ENCODE measurements around the gene SYPL2. TPM values are rescaled to one million over a fixed set of nuclear protein-coding genes. Genes with fewer than 3 reads are reported as not detected.

The SYPL2 gene
- total RNA-seq, 1 experiment from 2014 or later = not detected

DNA sequence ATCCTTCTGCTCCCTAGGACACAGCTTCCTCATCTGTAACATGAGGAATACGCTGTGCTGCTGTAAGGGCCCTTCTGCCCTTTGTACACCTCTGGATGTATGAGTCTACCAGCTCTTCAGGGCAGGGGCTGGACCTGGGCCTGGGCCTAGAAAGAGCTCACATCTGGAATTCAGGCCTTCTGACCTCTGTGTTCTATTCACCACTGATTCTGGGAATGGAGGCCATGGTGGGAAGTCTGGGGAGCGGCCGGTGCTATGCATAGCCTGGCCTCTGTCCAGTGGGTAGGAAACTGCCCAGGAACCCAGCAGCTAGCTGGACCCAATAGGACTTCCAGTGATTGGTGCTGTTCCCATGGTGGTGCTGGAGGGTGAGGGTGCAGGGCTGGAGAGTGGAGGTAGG, 62.4 kb downstream of the SYPL2 start:
- Histone ChIP-seq H3K4me2 (ENCODE audit: low read length) (no peak overlapping the region), H3K27me3 (ENCODE audit: low read length) (0 out of 2 replicates have a peak, but pooled peaks cover 8% of the 10 kb centered on the region), H3K4me3 (ENCODE audit: low read length) (no peak overlapping the region), H3K9me3 (ENCODE audit: low read length) (no peaks in the 10 kb centered on the region), H4K20me1 (ENCODE audit: low read length) (no peaks in the 10 kb centered on the region), H3K27ac (ENCODE audit: low read length) (no peak overlapping the region), H3K4me1 (ENCODE audit: insufficient read depth, low read length) (no peaks in the 10 kb centered on the region), H3K9ac (ENCODE audit: low read length) (no peak overlapping the region), H3K79me2 (ENCODE audit: low read length) (no peaks in the 10 kb centered on the region), H3F3A (ENCODE audit: low read length, unreplicated experiment) (no peaks in the 10 kb centered on the region), H3K36me3 (ENCODE audit: low read depth, low read length) (no peaks in the 10 kb centered on the region), H2AFZ (ENCODE audit: low read length) (no peak overlapping the region), H3K9me2 (replicated peaks; ENCODE audit: low read length) (no peaks in the 10 kb centered on the region)
- TF ChIP-seq, protein P1, sequence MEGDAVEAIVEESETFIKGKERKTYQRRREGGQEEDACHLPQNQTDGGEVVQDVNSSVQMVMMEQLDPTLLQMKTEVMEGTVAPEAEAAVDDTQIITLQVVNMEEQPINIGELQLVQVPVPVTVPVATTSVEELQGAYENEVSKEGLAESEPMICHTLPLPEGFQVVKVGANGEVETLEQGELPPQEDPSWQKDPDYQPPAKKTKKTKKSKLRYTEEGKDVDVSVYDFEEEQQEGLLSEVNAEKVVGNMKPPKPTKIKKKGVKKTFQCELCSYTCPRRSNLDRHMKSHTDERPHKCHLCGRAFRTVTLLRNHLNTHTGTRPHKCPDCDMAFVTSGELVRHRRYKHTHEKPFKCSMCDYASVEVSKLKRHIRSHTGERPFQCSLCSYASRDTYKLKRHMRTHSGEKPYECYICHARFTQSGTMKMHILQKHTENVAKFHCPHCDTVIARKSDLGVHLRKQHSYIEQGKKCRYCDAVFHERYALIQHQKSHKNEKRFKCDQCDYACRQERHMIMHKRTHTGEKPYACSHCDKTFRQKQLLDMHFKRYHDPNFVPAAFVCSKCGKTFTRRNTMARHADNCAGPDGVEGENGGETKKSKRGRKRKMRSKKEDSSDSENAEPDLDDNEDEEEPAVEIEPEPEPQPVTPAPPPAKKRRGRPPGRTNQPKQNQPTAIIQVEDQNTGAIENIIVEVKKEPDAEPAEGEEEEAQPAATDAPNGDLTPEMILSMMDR (conservative IDR thresholded peaks at IDR 0.05; ENCODE audit: low read depth, low read length) = no peak
- TF ChIP-seq EZH2phosphoT487 (IDR thresholded peaks at IDR 0.05; ENCODE audit: borderline replicate concordance, low read length) (no peak), EZH2 (IDR thresholded peaks at IDR 0.05; ENCODE audit: low read length, unreplicated experiment) (no peak)
- POLR2A ChIA-PET (ENCODE audit: unreplicated experiment) = no interaction called here
- CTCF ChIA-PET = interaction anchor here (1.1 kb wide), 1 partner anchor 38 kb away, joined by 3 read pairs; no protein-coding TSS in a partner anchor
- no peak for DNase-seq
- no TSS peak for BruUV-seq (replicated peaks)
- no peak for ATAC-seq
- intact Hi-C loops (cut with micrococcal nuclease) = no loop called here

DNA sequence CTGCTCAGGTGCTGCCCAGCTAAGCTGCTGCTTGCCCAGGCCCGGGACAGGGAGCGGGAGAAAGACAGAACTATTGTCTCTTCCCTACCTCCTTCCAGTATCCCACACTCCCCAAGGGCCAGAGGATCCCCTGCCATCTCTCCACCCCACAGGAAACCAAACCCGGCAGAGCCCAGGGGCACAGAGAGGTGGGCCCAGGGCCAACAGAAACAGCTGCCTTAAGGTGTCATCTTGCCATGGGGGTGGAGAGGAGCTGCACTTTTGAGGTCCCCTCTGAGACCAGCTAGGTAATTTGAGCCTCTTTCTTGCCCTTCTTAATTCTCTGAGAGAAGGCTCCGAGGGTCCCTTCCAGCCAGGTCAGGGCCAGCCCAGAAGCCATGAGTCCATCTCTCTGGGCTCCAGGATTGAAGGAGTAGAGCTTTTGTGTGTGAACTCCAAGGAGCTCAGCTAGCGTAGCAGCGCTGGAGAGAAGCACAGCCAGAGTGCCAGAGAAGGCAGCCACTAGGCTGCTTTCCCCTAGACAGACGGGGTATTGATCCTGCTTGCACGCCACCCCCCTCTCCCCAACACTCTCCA, 63.6 kb downstream of the SYPL2 start:
- Histone ChIP-seq H3K9me3 (ENCODE audit: low read length) (no peaks in the 10 kb centered on the region), H3K27me3 (ENCODE audit: low read length) (0 out of 2 replicates have a peak, but pooled peaks cover 8% of the 10 kb centered on the region), H3K4me3 (ENCODE audit: low read length) (no peak overlapping the region), H3K4me1 (ENCODE audit: insufficient read depth, low read length) (no peaks in the 10 kb centered on the region), H3K4me2 (ENCODE audit: low read length) (no peak overlapping the region), H3F3A (ENCODE audit: low read length, unreplicated experiment) (no peaks in the 10 kb centered on the region), H4K20me1 (ENCODE audit: low read length) (no peaks in the 10 kb centered on the region), H3K9me2 (replicated peaks; ENCODE audit: low read length) (no peaks in the 10 kb centered on the region), H2AFZ (ENCODE audit: low read length) (no peak overlapping the region), H3K36me3 (ENCODE audit: low read depth, low read length) (no peaks in the 10 kb centered on the region), H3K9ac (ENCODE audit: low read length) (no peak overlapping the region), H3K79me2 (ENCODE audit: low read length) (no peaks in the 10 kb centered on the region), H3K27ac (ENCODE audit: low read length) (no peak overlapping the region)
- ATAC-seq (no peak), DNase-seq (no peak)
- BruUV-seq (replicated peaks) = no TSS peak
- ChIA-PET POLR2A (ENCODE audit: unreplicated experiment) (no interaction called here), CTCF (interaction anchor here (1.1 kb wide), 1 partner anchor 46 kb away, joined by 6 read pairs; the partner anchor contains the start of gene ATXN7L2)
- intact Hi-C loops (cut with micrococcal nuclease) = no loop called here
- TF ChIP-seq EZH2phosphoT487 (IDR thresholded peaks at IDR 0.05; ENCODE audit: borderline replicate concordance, low read length) (no peak), EZH2 (IDR thresholded peaks at IDR 0.05; ENCODE audit: low read length, unreplicated experiment) (no peak)
- TF ChIP-seq, protein P1 (conservative IDR thresholded peaks at IDR 0.05; ENCODE audit: low read depth, low read length) = no peak

- H3K4me2 ChIP-seq (ENCODE audit: low read length) = no peak overlapping the region
- no peak overlapping the region for H3K4me3 ChIP-seq (ENCODE audit: low read length)
- CTCF ChIA-PET = interaction anchor here (1.1 kb wide), 1 partner anchor 47 kb away, joined by 6 read pairs; the partner anchor contains the start of gene ATXN7L2
- H3K36me3 ChIP-seq (ENCODE audit: low read depth, low read length) = no peaks in the 10 kb centered on the region
- TF ChIP-seq EZH2 (IDR thresholded peaks at IDR 0.05; ENCODE audit: low read length, unreplicated experiment) (no peak), EZH2phosphoT487 (IDR thresholded peaks at IDR 0.05; ENCODE audit: borderline replicate concordance, low read length) (no peak)
- TF ChIP-seq, protein P1 (conservative IDR thresholded peaks at IDR 0.05; ENCODE audit: low read depth, low read length) = no peak
- H3K9me2 ChIP-seq (replicated peaks; ENCODE audit: low read length) = no peaks in the 10 kb centered on the region
- no peaks in the 10 kb centered on the region for H3K79me2 ChIP-seq (ENCODE audit: low read length)
- intact Hi-C loops (cut with micrococcal nuclease) = no loop called here
- POLR2A ChIA-PET (ENCODE audit: unreplicated experiment) = no interaction called here
- 0 out of 2 replicates have a peak, but pooled peaks cover 8% of the 10 kb centered on the region for H3K27me3 ChIP-seq (ENCODE audit: low read length)
- BruUV-seq (replicated peaks) = no TSS peak
- H3K27ac ChIP-seq (ENCODE audit: low read length) = no peak overlapping the region
- no peak overlapping the region for H2AFZ ChIP-seq (ENCODE audit: low read length)
- no peak overlapping the region for H3K9ac ChIP-seq (ENCODE audit: low read length)
- no peak for DNase-seq
- no peak for ATAC-seq
- no peaks in the 10 kb centered on the region for H3F3A ChIP-seq (ENCODE audit: low read length, unreplicated experiment)
- H4K20me1 ChIP-seq (ENCODE audit: low read length) = no peaks in the 10 kb centered on the region
- no peaks in the 10 kb centered on the region for H3K4me1 ChIP-seq (ENCODE audit: insufficient read depth, low read length)
- no peaks in the 10 kb centered on the region for H3K9me3 ChIP-seq (ENCODE audit: low read length)
Observed at GRCh38 chr1:109530457-109531087, 64.2 kb downstream of the SYPL2 start.

Data from PC-3 (cell line).